NCI-H2029 treated with DMSO at 0.1 percent for 48 hours (cell line): Measurements from ENCODE around the gene TTLL5.

Source experiments
- DNase-seq: peaks from one replicate; lab custom pipeline; 2025; lab: John Stamatoyannopoulos, UW

TTLL5 gene

DNA sequence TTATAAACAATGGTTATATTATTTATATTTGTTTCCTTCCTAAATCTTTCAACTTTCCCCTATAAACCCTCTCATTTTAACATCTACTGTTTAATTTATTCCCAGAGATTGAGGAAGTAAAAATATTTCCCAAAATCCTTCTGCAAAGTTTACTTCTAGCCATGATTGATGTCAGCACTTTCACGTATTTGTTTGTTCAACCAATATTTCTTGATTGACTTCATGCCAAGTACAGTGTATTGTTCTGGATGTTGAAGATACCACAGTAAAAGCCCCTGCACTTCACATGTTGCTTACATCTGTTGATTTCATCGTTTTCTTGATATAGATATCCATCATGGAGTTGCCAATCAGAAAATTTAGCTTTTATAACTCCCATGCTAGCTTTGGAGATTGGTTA is 81.8 kb downstream of the TTLL5 start:
- no peak for DNase-seq

DNA sequence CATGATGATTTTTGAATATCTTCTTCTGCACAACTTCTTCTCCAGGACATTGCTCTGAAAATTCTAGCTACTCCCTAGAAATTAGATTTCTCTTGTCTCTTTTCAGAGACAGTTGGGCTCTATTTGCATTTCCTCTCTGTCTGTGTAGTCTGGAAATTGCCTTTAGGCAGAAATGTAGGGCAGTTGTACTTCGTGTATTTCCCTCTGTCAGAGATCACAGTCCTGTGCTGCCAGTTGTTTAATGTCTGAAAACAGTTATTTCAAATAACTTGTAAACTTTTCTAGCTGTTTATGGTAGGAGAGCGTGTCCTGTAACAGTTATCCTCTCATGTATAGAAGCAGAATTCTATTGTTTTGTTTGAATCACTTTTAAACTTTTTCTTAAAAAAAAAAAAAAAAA is 86.9 kb downstream of the TTLL5 start:
- no peak for DNase-seq

DNA sequence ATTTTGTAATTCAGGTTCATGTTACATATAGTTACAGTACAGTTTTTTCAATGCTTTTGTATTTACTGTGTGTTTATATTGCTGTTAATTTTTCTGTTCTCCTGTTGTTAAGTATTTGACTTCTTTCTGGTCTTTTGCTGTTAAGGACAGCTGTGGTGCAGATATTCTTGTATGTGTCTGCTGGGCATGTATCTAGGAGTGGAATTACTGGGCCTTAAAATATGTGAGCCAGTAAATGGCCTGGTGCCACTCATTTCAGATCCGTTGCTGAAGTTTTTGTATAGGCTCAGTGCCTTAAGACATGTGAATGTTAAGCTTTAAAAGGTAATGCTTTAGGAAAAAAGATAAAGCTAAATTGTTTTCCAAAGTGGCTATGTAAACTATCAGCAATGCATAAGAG is 87.3 kb downstream of the TTLL5 start:
- no peak for DNase-seq

DNA sequence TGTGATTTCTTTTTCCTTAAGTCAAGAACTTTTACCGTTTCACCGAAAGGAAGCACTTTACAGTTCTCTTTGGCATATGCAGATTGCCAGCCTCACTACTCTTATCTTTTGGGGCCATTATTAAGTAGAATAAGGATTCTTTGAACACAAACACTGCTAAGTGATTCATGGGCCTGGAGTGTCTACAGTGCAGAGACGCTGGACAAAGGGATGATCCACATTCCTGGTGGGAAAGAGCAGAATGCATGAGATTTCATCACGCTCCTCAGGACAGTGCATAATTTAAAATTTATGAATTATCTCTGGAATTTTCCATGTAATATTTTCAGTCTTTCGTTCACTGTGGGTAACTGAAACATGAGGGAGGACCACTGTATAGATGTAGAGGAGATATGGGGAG is 90.2 kb downstream of the TTLL5 start:
- no peak for DNase-seq

DNA sequence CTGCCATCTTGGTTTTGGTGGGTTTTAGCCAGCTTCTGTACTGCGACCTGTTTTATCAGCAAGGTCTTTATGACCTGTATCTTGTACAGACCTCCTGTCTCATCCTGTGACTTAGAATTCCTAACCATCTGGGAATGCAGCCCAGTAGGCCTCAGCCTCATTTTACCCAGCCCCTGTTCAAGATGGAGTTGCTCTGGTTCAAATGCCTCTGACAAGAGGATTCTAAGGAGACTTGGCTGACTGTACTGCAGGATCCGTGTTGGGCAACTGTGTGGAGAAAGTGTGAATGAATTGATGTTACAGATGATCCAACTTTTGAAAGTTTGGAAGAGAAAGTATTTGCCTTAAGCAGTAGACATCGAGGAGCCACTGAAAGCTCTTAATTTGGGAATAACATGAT is 91.0 kb downstream of the TTLL5 start:
- no peak for DNase-seq

DNA sequence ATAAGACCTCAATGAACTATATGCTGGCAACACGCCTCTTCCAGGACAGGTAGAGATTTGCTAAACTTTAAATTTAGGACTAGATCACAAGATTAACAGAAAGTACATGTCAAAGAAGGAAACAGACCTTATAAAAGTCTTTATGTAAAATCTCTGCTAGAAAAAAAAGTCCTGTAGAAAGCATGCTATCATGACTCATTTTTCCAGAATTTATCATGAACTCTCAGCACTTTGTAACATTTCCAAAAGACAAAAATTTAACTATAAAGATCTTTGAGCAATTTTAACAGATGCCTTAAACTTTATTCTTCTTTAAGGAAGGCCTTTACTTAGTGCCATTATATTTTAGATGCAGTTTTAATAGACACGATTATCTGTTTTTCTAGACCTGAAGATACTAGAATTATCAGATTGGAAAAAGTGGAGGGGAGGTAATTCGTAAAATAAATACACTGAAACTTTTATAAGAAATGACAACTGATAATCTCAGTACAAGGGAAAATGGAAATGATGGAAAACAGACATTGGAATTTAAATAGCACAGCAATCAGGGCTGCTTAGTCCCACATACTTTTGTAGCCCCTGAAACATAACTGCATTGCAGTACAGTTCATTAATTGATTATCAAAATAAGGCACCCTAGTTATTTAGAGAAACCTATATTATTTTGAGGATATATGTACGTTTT is 92.0 kb downstream of the TTLL5 start:
- no peak for DNase-seq

DNA sequence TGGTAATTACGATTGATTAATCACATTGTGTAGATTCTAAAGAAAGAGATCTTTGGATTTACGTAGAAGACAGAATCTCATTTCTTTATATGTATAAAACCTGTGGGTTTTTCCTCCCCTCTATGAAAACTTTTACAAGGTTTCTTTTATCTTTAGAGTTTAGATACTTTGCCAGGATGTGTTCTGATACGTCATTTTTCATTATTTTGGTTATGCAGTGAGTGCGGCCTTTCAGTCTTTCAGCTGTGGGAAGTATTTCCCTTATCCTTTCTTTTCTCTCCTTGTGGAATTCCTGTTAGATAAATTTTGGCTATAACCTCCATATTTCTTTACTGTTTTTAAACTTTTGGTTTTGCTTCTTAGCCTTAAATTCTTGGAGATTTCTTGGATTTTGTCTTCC is 92.7 kb downstream of the TTLL5 start:
- DNase-seq, result no peak

DNA sequence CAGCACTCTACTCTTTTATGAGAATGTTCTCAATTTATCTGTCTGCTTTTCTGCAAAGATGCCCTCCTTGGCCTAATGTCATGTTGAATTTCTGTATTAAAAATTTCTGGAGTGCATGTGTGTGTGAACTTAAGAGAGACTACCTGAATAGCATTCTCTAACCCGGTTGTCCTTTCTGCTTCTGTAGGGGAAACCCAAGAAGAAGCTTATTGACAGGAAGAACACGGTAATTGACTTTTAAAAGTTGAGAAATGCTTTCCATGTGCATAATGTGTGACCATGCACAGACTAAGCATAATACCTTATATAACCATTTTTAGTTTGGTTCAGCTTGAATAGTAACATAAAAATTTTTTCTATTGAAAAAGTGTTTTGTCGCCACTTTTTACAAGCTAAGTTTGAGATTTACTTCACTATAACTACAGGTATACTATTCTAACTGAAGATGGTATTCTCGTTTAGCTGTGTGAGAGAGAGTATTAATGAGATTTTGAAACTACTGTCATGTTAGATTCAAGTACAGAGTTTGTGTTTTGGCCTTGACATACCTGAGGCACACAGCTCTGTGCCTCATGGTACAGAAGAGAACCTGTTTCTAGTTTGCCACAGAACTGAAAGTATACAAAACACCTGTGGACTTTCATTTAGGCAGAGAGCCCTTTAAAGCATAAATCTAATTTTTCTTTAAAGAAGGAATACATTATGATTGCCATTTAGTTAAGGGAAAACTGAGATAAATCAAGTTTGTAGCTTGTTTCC is 96.8 kb downstream of the TTLL5 start:
- DNase-seq, result no peak

DNA sequence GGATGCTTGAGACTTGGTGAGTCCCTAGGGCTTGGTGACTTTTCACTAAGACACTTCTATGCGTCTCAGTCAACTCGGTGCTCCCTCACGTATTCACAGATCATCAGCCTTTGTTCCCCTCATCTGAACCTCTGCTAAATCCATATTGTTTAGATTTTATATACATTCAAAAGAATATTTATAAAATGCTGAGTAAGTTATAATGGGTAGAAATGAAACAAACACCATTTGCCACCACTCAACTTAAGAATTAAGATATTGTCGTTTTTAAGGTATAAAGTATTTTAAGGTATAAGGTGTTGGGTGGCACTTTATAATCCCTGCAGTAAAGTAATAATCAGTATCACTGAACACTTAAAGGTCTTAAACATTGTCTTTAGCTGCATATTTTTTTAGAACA is 103.0 kb downstream of the TTLL5 start:
- no peak for DNase-seq

DNA sequence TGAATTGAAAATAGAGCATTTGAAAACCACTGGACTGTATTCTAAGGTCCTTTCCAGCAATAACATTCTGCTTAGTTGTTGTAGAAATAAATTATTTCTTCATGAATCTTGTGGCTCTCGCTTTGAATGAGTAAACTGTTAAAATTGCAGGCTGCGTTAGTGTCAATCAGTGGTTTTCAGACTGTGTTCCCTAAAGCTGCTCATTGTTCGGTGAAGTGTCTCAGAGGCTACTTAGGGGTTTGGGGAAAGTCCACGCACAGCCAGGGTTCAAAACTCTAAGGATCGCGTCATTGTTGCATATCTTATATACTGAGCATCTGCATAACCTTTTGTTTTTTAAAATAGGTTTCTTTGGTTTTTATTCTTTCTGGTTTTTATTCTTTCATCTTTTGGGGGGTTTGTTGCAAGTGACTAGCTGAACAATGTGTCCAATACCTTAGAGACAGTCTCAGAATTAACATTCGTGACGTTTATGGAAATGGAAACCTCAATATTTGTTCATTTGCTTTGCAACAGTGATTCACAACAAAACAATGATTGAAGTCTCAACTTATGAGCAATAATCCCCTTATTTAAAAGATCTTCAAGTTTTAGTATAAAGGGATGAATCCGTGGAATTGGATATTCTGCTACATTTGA is 108.1 kb downstream of the TTLL5 start:
- no peak for DNase-seq

DNA sequence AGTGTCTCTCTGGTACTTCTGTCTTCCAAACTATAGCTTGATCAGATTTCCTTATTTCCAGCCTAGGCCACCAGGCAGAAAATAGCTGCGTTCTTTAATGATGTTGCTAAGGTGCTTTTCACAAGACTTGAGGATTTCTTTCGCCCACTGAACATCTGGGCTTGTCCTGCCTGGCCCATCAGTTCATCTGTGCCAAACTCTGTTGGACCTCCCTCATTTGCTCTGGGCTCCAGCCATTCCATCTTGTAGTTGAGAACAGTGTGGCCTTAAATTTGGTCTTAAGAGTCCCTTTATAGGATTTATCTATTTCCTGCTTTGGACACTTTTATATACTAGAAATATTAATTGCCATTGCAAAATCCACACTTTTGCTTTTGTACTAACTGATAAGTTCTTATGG is 109.6 kb downstream of the TTLL5 start:
- no peak for DNase-seq

DNA sequence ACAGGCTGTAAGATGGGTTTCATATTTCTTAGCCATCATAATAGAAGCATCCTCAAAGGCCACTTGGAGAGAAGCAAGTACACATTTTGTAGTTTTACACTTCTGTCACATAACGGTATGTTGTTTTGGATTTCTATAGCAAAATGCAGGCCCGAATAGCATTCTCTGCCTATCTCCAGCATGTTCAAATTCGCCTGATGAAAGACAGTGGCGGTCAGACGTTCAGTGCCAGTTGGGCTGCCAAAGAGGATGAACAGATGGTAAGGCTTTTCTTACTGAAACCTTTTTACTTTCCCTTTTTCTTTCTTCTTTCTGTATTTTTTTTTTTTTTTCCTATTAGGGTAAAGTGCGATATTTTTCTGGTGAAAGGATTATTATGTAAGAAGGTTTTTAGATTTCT is 110.5 kb downstream of the TTLL5 start:
- DNase-seq, result no peak

DNA sequence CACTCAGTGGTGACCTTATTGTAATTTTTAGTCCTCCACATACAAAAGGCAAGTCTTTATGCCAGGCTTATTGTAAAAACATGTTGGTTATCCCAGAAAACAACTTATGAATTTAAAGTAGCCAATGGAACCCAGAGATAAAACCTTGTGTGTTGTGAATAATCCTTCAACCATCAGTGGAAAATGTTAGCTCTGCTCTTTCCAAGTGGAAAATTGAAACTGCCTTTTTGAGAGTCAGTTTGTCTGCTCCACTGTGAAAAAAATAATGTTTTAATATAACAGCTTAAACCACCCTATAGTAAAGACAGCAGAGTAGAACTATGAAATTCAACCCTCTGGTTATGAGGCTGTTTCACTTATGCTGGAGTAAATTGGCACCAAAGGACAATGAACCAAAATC is 112.0 kb downstream of the TTLL5 start:
- DNase-seq, result no peak

DNA sequence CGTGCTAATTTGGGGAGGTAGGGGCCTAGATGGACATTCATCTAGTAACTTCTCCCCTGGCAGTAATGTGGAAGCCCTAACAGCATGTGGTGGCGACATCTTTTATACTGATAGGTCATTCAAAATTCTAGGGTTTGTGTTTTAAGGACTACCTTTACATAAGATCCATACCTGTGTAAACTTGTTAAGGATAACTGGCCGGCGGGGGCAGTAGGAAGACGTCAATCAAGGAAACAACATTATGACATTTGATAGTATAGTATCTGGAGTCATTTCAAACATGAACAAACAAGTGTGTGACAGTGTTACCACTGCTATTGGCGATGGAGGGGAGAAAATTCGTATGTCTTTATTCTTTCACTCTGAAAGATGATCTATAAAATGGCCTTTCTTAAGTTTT is 120.0 kb downstream of the TTLL5 start:
- DNase-seq, result no peak

DNA sequence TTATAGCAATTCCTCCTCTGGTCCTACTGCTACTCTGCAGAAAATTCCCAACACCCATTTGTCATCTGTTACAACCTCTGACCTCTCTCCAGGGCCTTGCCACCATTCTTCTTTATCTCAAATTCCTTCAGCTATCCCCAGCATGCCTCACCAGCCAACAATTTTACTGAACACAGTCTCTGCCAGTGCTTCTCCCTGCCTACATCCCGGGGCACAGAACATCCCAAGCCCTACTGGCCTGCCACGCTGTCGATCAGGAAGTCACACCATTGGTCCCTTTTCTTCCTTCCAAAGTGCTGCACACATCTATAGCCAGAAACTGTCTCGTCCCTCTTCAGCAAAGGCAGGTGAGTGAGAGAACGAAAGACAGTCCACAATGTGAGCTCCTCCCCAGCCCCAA is 122.1 kb downstream of the TTLL5 start:
- no peak for DNase-seq

DNA sequence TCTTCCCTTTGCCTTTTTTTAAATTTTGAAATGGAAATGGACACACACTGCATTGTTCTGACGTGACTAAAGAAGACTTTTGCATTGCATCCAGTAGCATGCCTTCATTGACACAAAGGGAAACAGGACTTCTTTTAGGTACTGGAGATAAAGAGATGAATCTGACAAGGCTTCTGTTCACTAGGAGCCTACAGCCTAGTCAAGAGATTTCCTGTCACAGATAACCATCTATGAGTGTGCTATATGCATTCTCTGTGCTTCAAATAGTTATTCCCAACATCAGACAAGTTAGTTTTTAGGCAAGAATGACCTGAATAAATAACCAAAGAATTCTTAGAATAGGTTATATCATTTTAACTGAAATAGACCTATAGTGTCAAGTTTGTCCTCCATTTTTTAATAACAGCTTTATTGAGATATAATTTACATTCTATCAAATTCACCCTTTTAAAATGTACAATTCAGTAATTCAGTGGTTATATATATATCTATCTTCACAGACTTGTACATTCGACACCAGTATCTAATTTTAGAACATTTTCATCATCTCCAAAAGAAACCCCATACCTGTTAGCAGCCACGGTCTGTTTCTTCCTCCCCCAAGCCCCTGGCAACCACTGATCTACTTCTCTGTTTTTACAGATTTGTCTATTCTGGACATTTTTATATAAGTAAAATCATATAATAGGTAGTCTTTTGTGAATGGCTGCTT is 122.7 kb downstream of the TTLL5 start:
- DNase-seq, result no peak

DNA sequence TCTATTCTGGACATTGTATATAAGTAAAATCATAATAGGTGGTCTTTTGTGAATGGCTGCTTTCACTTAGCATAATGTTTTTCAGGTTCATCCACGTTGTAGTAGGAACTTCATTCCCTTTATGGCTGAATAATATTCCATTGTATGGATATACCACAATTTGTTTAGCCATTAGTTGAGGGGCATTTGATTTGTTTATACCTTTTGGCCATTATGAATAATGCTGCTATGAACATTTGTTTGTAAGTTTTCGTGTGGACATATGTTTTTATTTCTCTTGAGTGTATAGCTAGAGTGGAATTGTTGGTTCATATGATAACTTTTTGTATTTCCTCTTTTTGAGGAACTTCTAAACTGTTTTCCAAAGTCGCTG is 123.3 kb downstream of the TTLL5 start:
- DNase-seq, result no peak

DNA sequence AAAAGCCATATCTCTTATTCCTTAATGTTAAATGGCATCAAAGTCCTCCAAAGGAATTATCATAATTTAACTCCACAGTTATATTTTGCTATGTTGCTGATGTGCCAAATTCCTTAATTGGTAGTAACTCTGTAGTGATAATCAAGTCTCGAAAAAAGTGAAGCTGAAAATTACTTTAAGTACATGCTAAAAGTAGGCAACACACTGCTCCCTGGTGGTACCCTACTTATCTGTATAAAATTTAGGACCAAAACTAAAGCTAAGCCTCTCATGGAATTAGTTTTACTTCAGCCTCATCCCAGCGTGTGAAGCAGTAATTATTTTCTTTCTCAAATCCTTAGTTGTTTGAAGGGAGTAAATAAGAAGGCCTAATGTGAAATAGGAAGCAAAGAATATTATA is 132.8 kb downstream of the TTLL5 start:
- no peak for DNase-seq

DNA sequence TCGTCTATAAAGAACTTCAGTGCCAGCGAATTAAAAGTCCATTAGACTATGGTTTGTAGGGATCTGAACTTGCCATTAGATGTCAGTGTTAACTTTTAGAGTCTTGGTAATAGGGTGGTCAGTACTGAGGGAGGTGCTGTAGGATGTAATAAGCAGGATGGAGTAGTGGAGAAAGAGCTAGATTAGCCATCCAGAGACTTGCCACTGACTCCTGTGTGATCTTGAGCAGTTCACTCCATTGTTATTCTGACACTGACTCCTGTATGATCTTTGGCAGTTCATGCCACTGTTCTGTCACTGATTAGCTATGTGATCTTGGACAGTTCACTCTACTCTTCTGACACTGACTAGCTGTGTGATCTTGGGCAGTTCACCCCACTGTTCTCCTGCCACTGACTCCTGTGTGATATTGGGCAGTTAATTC is 133.6 kb downstream of the TTLL5 start:
- no peak for DNase-seq

DNA sequence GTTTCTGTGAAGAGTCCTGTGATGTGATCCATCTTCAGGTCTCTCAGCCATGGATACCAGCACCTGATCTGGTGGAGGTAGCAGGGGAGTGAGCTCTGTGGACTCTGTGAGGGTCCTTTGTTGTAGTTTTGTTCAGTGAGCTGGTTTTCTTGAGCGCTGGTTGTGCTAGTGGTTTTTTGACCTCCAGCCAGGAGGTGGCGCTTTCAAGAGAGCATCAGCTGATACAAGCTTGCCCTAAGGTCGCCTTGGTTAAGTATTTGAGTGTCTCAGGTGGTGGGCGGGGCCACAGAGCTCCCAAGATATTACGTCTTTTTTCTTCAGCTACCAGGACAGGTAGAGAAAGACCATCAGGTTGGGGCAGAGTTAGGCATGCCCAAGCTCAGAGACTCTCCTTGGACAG is 139.7 kb downstream of the TTLL5 start:
- no peak for DNase-seq

DNA sequence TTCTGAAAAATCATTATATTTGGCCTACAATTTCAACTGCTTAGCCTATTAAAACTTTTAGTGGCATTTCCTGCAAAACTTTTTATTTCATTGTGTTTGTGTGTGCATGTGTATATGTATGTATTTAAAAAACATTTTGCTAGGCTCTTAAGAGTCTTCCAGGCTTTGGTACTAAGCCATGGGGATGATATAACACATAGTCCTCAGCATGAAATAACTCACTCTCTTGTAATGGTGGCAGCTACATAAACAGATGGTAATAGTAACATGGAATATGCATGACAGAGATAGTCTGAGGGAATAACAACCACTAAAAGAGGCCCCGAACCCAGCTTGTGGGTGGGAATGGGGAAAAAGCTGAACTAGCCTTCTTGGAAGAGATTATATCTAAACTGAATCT is 141.4 kb downstream of the TTLL5 start:
- DNase-seq, result no peak

DNA sequence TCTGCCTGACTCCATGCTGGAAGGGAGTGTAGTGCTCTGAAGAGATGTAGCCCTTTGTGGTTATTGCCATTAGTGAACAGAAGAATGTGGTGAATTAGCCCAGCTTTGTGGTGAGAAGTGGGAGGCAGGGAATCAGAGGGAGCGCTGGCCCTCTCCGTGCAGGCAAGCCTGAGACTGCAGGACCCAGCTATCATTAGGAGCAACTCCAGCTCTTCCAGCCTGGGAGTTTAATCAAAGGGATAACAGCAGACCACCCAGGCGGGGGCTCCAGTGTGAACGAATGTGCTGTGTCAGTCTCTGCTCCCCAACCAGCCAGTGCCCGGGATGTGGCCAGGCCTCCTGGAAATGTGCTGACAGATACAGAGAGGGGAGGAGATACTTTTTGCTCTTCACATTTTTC is 142.7 kb downstream of the TTLL5 start:
- DNase-seq, result no peak
